Psoas muscle (tissue), 8 donors: ENCODE measurements around the gene PRKN. TPM values are rescaled to one million over a fixed set of nuclear protein-coding genes. Genes with fewer than 3 reads are reported as not detected.

Experiments used
- ATAC-seq, 4 donors: fragments of 200-7000 bp; cut with Tn5 transposase; one replicate each; pipeline ENCODE4 v1.9.1; 2020; ENCODE audit warnings: moderate library complexity in 3 of 4, mild to moderate bottlenecking in 2 of 4
- DNase-seq, 2 donors: peaks; one replicate each; pipeline ENCODE4 v3.0.0-alpha.2; 2020
- H3K27ac ChIP-seq: fragments of 200-600 bp; one replicate; pipeline ENCODE4 v1.8.0; 2022
- H3K27me3 ChIP-seq, 3 donors: fragments of 200-600 bp in 1 of 3; one replicate each; pipeline versions ENCODE4 v1.6.1 to v1.8.0; 2013 to 2022; ENCODE audit warnings: low read length in 2 of 3, mild to moderate bottlenecking in 2 of 3, moderate library complexity in 1 of 3; ENCODE audit not compliant: insufficient read depth in 3 of 3
- H3K36me3 ChIP-seq, 2 donors: fragments of 200-600 bp in 1 of 2; one replicate each; pipeline versions ENCODE4 v1.6.1 to v1.8.0; 2013 to 2022; ENCODE audit warnings: low read depth in 1 of 2, mild to moderate bottlenecking in 1 of 2, moderate library complexity in 1 of 2; ENCODE audit not compliant: insufficient read depth in 1 of 2
- H3K4me1 ChIP-seq: fragments of 200-600 bp; one replicate; pipeline ENCODE4 v1.8.0; 2022
- H3K4me3 ChIP-seq: fragments of 200-600 bp; one replicate; pipeline ENCODE4 v1.8.0; 2022; ENCODE audit warnings: mild to moderate bottlenecking
- H3K9me3 ChIP-seq: fragments of 200-600 bp; one replicate; pipeline ENCODE4 v1.8.0; 2022
- WGBS, 3 donors: extraction: QIAGEN DNeasy Blood & Tissue Kit; methylation state at CpG; one replicate each; pipeline versions ENCODE4 v1.1.6 to v1.1.7; 2013; 5-methylcytosine and 5-hydroxymethylcytosine counted together
- intact Hi-C, 2 donors: fragments of 100-400 bp; cut with DNase I; formaldehyde crosslinking; loops; one replicate each; pipeline versions ENCODE4 v1.11.0 to v1.14.2; 2022
- polyA plus RNA-seq, 3 donors: library from polyadenylated mRNA; stranded (reverse); fragments of 200-250 nt; gene quantifications; one replicate each; pipeline ENCODE4 v1.2.3, GENCODE V29; 2013
- total RNA-seq, 4 donors: library from RNA; stranded (reverse); fragmentation: NEBNext Ultra II Directional in 2 of 4; extraction: Animal tissue kit (Norgen Biotek cat#: 25700) in 2 of 4; gene quantifications; one replicate each; pipeline versions ENCODE4 v1.2.1 to v1.2.4, GENCODE V29; 2021 to 2023
- TF ChIP-seq, protein P1 (sequence below): fragments of 200-600 bp; IDR thresholded peaks from one replicate; pipeline ENCODE4 v1.8.0; 2022; ENCODE audit warnings: antibody characterized with exemption
- donor health status: healthy with polysubstance abuse.
- donor health status: DM: no; HTN: no; CAD: no; lungs with moderate emphysema.
- donor health status: Bipolar disorder and iron deficiency.
- donor health status: healthy.
- donor health status: DM: yes; HTN: yes; CAD: no.
- donor health status: DM: no; HTN: no; CAD: no.
- donor health status: DM: no; HTN: no; CAD: no.
- donor health status: DM: yes; HTN: yes; CAD: no.

Gene PRKN
- total and polyA plus RNA-seq, 7 donors = 1.5 to 19.5 (median 11.7) TPM

GRCh38 chr6:162140251-162140852, 587.2 kb downstream of the PRKN start:
- DNase-seq (no peak), ATAC-seq (no peak)
- intact Hi-C loops = no loop called here
- TF ChIP-seq, protein P1, sequence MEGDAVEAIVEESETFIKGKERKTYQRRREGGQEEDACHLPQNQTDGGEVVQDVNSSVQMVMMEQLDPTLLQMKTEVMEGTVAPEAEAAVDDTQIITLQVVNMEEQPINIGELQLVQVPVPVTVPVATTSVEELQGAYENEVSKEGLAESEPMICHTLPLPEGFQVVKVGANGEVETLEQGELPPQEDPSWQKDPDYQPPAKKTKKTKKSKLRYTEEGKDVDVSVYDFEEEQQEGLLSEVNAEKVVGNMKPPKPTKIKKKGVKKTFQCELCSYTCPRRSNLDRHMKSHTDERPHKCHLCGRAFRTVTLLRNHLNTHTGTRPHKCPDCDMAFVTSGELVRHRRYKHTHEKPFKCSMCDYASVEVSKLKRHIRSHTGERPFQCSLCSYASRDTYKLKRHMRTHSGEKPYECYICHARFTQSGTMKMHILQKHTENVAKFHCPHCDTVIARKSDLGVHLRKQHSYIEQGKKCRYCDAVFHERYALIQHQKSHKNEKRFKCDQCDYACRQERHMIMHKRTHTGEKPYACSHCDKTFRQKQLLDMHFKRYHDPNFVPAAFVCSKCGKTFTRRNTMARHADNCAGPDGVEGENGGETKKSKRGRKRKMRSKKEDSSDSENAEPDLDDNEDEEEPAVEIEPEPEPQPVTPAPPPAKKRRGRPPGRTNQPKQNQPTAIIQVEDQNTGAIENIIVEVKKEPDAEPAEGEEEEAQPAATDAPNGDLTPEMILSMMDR = no peak
- Histone ChIP-seq H3K27ac (no peak overlapping the region), H3K4me1 (peaks cover 4% of the 10 kb centered on the region), H3K36me3 (no peaks in the 10 kb centered on the region), H3K27me3 (no peaks in the 10 kb centered on the region), H3K9me3 (peaks cover 10% of the 10 kb centered on the region), H3K4me3 (no peak overlapping the region)
- 81 to 83% (median 83%) methylated on average over 7 of the region's 7 CpGs for WGBS, 3 donors

GRCh38 chr6:162125659-162126058, 601.9 kb downstream of the PRKN start:
- Histone ChIP-seq H3K9me3 (no peaks in the 10 kb centered on the region), H3K27me3 (no peaks in the 10 kb centered on the region), H3K27ac (no peak overlapping the region), H3K4me3 (no peak overlapping the region), H3K36me3 (no peaks in the 10 kb centered on the region), H3K4me1 (no peaks in the 10 kb centered on the region)
- WGBS, 3 donors = 87 to 89% (median 88%) methylated on average over 5 of the region's 5 CpGs
- no peak for ATAC-seq
- DNase-seq = no peak
- TF ChIP-seq, protein P1 = no peak
- intact Hi-C loops = no loop called here

DNA sequence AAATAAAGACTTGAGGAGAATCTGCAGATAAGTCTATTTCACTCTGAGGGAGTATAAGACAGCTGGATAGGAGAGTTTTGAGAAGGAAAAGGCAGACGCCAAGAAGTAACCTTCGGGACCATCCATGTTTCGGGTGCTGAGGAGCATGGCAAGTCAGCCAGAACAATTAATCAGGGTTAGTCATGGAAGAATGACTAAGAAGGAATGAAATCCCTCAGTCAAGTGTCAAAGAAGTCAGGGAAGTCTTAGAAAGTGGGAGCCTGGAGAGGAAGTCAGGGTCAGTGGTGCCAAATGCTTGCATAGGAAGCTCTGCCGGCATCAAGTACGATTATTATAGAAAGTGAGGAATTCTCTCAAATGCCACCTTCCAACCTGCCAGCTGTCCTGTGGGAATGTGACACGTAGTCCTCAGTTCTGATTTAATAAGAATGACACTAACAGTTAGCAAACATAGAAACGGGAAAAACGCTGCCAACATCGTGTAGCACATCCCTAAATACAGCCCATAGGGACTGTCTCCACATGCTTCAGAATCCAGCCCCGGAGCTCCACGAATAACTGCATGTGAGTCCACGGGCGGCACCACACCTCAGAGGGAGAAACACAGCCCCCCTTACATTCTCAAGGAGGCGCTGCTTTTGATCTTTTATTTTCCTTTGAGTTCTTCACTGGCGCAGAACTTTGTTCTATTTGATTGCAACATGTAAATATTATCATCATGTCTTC, 602.7 kb downstream of the PRKN start:
- TF ChIP-seq, protein P1 = no peak
- no peaks in the 10 kb centered on the region for H3K27me3 ChIP-seq
- H3K4me3 ChIP-seq = no peak overlapping the region
- DNase-seq = no peak
- no peak for ATAC-seq
- H3K4me1 ChIP-seq = peaks cover 2% of the 10 kb centered on the region
- no peak overlapping the region for H3K27ac ChIP-seq
- H3K9me3 ChIP-seq = no peaks in the 10 kb centered on the region
- H3K36me3 ChIP-seq = no peaks in the 10 kb centered on the region
- intact Hi-C loops = no loop called here
- WGBS, 3 donors = 77 to 85% (median 83%) methylated on average over 15 of the region's 15 CpGs

DNA sequence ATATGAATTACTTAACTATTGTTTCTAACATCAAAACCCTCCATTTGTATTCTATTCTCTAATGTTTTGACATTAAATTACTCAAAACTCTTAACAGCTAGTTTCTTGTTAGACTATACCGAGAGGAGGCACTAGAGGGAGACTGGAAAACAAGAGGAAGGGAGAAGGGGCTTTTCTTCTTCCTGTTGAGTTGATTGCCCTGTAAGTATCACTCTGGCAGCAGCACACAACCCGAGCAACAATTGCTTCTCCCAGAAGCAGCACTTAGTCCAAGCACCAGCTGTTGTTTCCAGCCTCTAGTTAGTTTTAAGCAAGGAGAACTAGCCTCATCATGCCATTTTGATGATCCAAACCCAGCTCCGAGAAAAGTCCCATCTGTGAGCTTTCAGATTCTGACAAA, 603.8 kb downstream of the PRKN start:
- peaks cover 12% of the 10 kb centered on the region for H3K4me1 ChIP-seq
- 42 to 47% (median 45%) methylated on average over 3 of the region's 3 CpGs for WGBS, 3 donors
- H3K27me3 ChIP-seq = no peaks in the 10 kb centered on the region
- DNase-seq (no peak), ATAC-seq (no peak)
- H3K4me3 ChIP-seq = no peak overlapping the region
- TF ChIP-seq, protein P1 = peak; percentile 8
- no peak overlapping the region for H3K27ac ChIP-seq
- no peaks in the 10 kb centered on the region for H3K9me3 ChIP-seq
- no peaks in the 10 kb centered on the region for H3K36me3 ChIP-seq
- intact Hi-C loops = no loop called here
